GM12874 (cell line): ENCODE results near the gene PGLYRP1.

Experiments
- CTCF ChIP-seq: IDR thresholded peaks from 2 replicates; pipeline ENCODE4 v1.5.1; 2011; ENCODE audit warnings: low read depth, mild to moderate bottlenecking, control low read depth, low read length, moderate library complexity; ENCODE audit not compliant: insufficient read depth

Gene PGLYRP1

GRCh38 chr19:46022431-46023310 lies at the start of gene PGLYRP1:
PGLYRP1 (minus strand) TSS chr19:46023053; CDS start chr19:46023021, 32 bp downstream.
- TF ChIP-seq CTCF, result no peak

- no peak for TF ChIP-seq CTCF
Measured at GRCh38 chr19:46069806-46070341, 47.0 kb upstream of the PGLYRP1 start.

- TF ChIP-seq CTCF, result no peak
Measured at GRCh38 chr19:46068345-46069258, 45.7 kb upstream of the PGLYRP1 start.

- no peak for TF ChIP-seq CTCF
Measured at GRCh38 chr19:46067691-46068090, 44.8 kb upstream of the PGLYRP1 start.

- TF ChIP-seq CTCF, result no peak
Measured at GRCh38 chr19:46066471-46066870, 43.6 kb upstream of the PGLYRP1 start.

- TF ChIP-seq CTCF, result no peak
Measured at GRCh38 chr19:46065486-46066071, 42.7 kb upstream of the PGLYRP1 start.
